ENCODE data around the gene TPCN2. TPM values are rescaled to one million over a fixed set of nuclear protein-coding genes. Genes with fewer than 3 reads are reported as not detected.

The TPCN2 gene
- total RNA-seq, 3 donors from 2014 or later (not counting 1 experiment from before 2014, with no cell fraction given), result 14.9 to 18.3 (median 18.2) TPM

GRCh38 chr11:69123593-69124545 is 75.1 kb downstream of the TPCN2 start:
- no peak overlapping the region for H3K27ac ChIP-seq (ENCODE audit: low read length)
- H3K4me3 ChIP-seq (ENCODE audit: low read length), result no peak overlapping the region
- DNase-seq (peak in 1 of 2 donors; percentile 27), ATAC-seq (no peak)
- H3K4me1 ChIP-seq (ENCODE audit: control insufficient read depth, insufficient read depth, low read length), result peaks cover 9% of the 10 kb centered on the region
- no peaks in the 10 kb centered on the region for H3K27me3 ChIP-seq (ENCODE audit: control insufficient read depth, insufficient read depth, low read length)
- Mint-ChIP-seq H3K4me3 (no peak overlapping the region), H3K9me3 (peaks cover 0 to under 1% of the 10 kb centered on the region in 2 donors), H3K4me1 (no peaks in the 10 kb centered on the region), H3K27ac (no peak overlapping the region), H3K27me3 (ENCODE audit: low read depth in 2 of 2) (peaks cover 0 to 2% of the 10 kb centered on the region in 2 donors), H3K36me3 (no peaks in the 10 kb centered on the region)
- no peaks in the 10 kb centered on the region for H3K36me3 ChIP-seq (ENCODE audit: control insufficient read depth, insufficient read depth, low read length)
- TF ChIP-seq, protein P1, sequence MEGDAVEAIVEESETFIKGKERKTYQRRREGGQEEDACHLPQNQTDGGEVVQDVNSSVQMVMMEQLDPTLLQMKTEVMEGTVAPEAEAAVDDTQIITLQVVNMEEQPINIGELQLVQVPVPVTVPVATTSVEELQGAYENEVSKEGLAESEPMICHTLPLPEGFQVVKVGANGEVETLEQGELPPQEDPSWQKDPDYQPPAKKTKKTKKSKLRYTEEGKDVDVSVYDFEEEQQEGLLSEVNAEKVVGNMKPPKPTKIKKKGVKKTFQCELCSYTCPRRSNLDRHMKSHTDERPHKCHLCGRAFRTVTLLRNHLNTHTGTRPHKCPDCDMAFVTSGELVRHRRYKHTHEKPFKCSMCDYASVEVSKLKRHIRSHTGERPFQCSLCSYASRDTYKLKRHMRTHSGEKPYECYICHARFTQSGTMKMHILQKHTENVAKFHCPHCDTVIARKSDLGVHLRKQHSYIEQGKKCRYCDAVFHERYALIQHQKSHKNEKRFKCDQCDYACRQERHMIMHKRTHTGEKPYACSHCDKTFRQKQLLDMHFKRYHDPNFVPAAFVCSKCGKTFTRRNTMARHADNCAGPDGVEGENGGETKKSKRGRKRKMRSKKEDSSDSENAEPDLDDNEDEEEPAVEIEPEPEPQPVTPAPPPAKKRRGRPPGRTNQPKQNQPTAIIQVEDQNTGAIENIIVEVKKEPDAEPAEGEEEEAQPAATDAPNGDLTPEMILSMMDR (IDR thresholded peaks at IDR 0.05), result no peak
- WGBS (ENCODE audit: insufficient coverage), result 80% methylated on average over 23 of the region's 27 CpGs
- intact Hi-C loops (cut with micrococcal nuclease), result no loop called here
- no peaks in the 10 kb centered on the region for H3K9me3 ChIP-seq (ENCODE audit: control insufficient read depth, insufficient read depth, low read length)

- Histone ChIP-seq H3K4me3 (ENCODE audit: low read length) (no peak overlapping the region), H3K9me3 (ENCODE audit: control insufficient read depth, insufficient read depth, low read length) (no peaks in the 10 kb centered on the region), H3K4me1 (ENCODE audit: control insufficient read depth, insufficient read depth, low read length) (peaks cover 9% of the 10 kb centered on the region), H3K27ac (ENCODE audit: low read length) (no peak overlapping the region), H3K27me3 (ENCODE audit: control insufficient read depth, insufficient read depth, low read length) (no peaks in the 10 kb centered on the region), H3K36me3 (ENCODE audit: control insufficient read depth, insufficient read depth, low read length) (no peaks in the 10 kb centered on the region)
- ATAC-seq (no peak), DNase-seq (no peak)
- Mint-ChIP-seq H3K4me1 (no peaks in the 10 kb centered on the region), H3K9me3 (peaks cover 4% of the 10 kb centered on the region in 2 donors), H3K27me3 (ENCODE audit: low read depth in 2 of 2) (peaks cover 0 to 2% of the 10 kb centered on the region in 2 donors), H3K27ac (no peak overlapping the region), H3K36me3 (no peaks in the 10 kb centered on the region), H3K4me3 (no peak overlapping the region)
- intact Hi-C loops (cut with micrococcal nuclease), result no loop called here
- TF ChIP-seq, protein P1 (IDR thresholded peaks at IDR 0.05), result no peak
- WGBS (ENCODE audit: insufficient coverage), result 92% methylated on average over 3 of the region's 3 CpGs
Measured at GRCh38 chr11:69125861-69126260, 77.1 kb downstream of the TPCN2 start.

GRCh38 chr11:69126286-69126685 is 77.6 kb downstream of the TPCN2 start:
- Histone ChIP-seq H3K27ac (ENCODE audit: low read length) (no peak overlapping the region), H3K4me3 (ENCODE audit: low read length) (no peak overlapping the region), H3K9me3 (ENCODE audit: control insufficient read depth, insufficient read depth, low read length) (no peaks in the 10 kb centered on the region), H3K27me3 (ENCODE audit: control insufficient read depth, insufficient read depth, low read length) (no peaks in the 10 kb centered on the region), H3K4me1 (ENCODE audit: control insufficient read depth, insufficient read depth, low read length) (peaks cover 9% of the 10 kb centered on the region), H3K36me3 (ENCODE audit: control insufficient read depth, insufficient read depth, low read length) (no peaks in the 10 kb centered on the region)
- Mint-ChIP-seq H3K36me3 (no peaks in the 10 kb centered on the region), H3K27ac (no peak overlapping the region), H3K4me3 (no peak overlapping the region), H3K27me3 (ENCODE audit: low read depth in 2 of 2) (peaks cover 0 to 2% of the 10 kb centered on the region in 2 donors), H3K9me3 (peaks cover 4% of the 10 kb centered on the region in 2 donors), H3K4me1 (no peaks in the 10 kb centered on the region)
- DNase-seq, result no peak
- ATAC-seq, result no peak
- 90% methylated on average over 12 of the region's 12 CpGs for WGBS (ENCODE audit: insufficient coverage)
- intact Hi-C loops (cut with micrococcal nuclease), result no loop called here
- TF ChIP-seq, protein P1 (IDR thresholded peaks at IDR 0.05), result no peak

Data from natural killer cell (primary cell).